Stomach (tissue), 9 donors: ENCODE measurements around the gene PHACTR3. TPM values are rescaled to one million over a fixed set of nuclear protein-coding genes. Genes with fewer than 3 reads are reported as not detected.

ENCODE experiments used
- DNase-seq, 2 donors: peaks; one replicate each; pipeline versions ENCODE4 v3.0.0 to v3.0.0-alpha.2; 2013 to 2019
- H3K27ac ChIP-seq, 5 donors: fragments of 200-600 bp in 4 of 5; sonication (generic) in 4 of 5; one replicate each; pipeline ENCODE4 v1.5.1; 2013 to 2019; ENCODE audit warnings: mild to moderate bottlenecking in 1 of 5, moderate library complexity in 1 of 5
- H3K27me3 ChIP-seq, 3 donors: fragments of 200-600 bp; sonication (generic); one replicate each; pipeline ENCODE4 v1.5.1; 2017 to 2019; ENCODE audit warnings: mixed run types in 1 of 3
- H3K36me3 ChIP-seq, 4 donors: fragments of 200-600 bp; sonication (generic); 1 replicate in 3 of 4; 2 replicates in 1 of 4; pipeline ENCODE4 v1.5.1; 2016 to 2019
- H3K4me1 ChIP-seq, 4 donors: fragments of 200-600 bp; sonication (generic); one replicate each; pipeline ENCODE4 v1.5.1; 2016 to 2019
- H3K4me3 ChIP-seq, 4 donors: fragments of 200-600 bp; sonication (generic) in 3 of 4; one replicate each; pipeline ENCODE4 v1.5.1; 2016 to 2019; ENCODE audit warnings: mild to moderate bottlenecking in 1 of 4
- H3K9me3 ChIP-seq, 4 donors: fragments of 200-600 bp; sonication (generic); one replicate each; pipeline ENCODE4 v1.5.1; 2016 to 2019
- CTCF ChIP-seq, 7 experiments: fragments of 450-650 bp in 4 of 7; fragments of 200-600 bp in 3 of 7; sonication (generic) in 3 of 7; IDR thresholded peaks; one replicate each; pipeline ENCODE4 v1.5.1; 2016 to 2019; ENCODE audit warnings: antibody characterized with exemption in 7 of 7, control low read depth in 2 of 7, mild to moderate bottlenecking in 1 of 7
- EP300 ChIP-seq: sonication (generic); formaldehyde crosslinking; IDR thresholded peaks from one replicate; pipeline ENCODE4 v1.6.1; 2017; ENCODE audit warnings: antibody characterized with exemption
- POLR2A ChIP-seq, 4 donors: fragments of 450-650 bp; IDR thresholded peaks; one replicate each; pipeline ENCODE4 v1.6.1; 2016; ENCODE audit warnings: antibody characterized with exemption in 4 of 4, control low read depth in 2 of 4, mild to moderate bottlenecking in 1 of 4, moderate library complexity in 1 of 4
- POLR2AphosphoS5 ChIP-seq, 3 donors: sonication (generic); formaldehyde crosslinking; IDR thresholded peaks; one replicate each; pipeline ENCODE4 v1.6.1; 2016; ENCODE audit warnings: antibody characterized with exemption in 3 of 3
- WGBS, 5 donors: extraction: QIAGEN DNeasy Blood & Tissue Kit in 3 of 5; methylation state at CpG; one replicate each; pipeline versions ENCODE4 v1.1.5 to v1.1.7; 2013 to 2018; 5-methylcytosine and 5-hydroxymethylcytosine counted together
- intact Hi-C: fragments of 100-400 bp; cut with DNase I; formaldehyde crosslinking; loops from one replicate; pipeline ENCODE4 v1.15.1; 2023; ENCODE audit warnings: low total_unique reads
- polyA plus RNA-seq, 3 donors: library from polyadenylated mRNA; stranded (reverse); fragments of 200-250 nt; gene quantifications; one replicate each; pipeline ENCODE4 v1.2.3, GENCODE V29; 2013
- total RNA-seq, 5 donors: library from RNA; depleted of rRNA; stranded (reverse); fragments of >200 nt; gene quantifications; one replicate each; pipeline versions ENCODE4 v1.1.0 to v1.2.3, GENCODE V29; 2014 to 2016
- donor health status: healthy with polysubstance abuse.
- donor health status: Bipolar disorder and iron deficiency.
- donor health status: healthy.

Gene PHACTR3
- total and polyA plus RNA-seq, 8 donors: 0.55 to 3.7 (median 3.2) TPM; not detected in 3

DNA sequence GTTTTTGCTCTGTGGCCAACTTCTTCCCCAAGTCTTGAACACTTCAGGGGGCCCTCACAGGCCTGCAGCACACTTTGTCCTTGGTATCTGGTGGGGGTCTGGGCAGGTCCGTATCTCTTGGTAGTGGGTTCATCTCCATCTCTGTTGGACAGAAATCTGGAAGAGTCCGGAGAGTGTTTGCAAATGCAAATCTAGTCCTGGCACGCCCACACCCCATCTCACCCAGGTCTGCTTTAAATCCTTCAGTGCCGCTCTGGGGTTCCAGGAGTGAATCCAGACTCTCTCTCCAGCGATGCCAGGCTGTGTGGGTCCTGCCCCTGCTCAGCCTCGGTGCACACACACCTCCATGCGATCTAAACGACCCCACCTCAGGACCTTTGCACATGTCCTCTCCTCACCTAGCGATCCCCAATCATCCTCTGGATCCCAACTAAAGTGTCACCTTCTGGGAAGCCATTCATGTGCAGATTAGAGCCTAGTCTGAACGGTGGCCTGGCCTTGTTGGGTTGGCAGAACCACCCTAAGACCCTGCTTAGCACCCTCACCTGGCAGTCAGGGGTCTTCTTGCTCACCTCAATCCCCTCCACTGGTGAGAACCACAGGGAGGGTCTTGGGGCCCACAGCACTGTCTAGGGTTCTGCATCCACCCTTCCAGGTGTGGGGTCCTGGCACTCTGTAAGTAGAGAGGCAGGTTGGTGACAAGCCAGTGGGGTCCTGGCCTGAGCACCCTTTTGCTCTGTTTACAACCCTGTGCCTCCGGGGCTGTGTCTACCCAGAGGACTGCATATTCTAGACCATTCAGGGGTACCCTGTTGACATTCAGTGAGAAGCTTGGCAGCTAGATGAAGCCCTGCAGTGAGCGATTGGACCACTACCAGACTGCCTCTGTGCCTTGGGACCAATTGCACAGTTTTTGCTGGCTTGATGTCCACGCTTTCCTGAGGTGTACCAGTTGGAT lies 228.3 kb downstream of the PHACTR3 start:
- peaks cover 6 to 24% (median 15%) of the 10 kb centered on the region in 4 donors for H3K4me1 ChIP-seq
- H3K27ac ChIP-seq: no peak overlapping the region
- H3K27me3 ChIP-seq: peaks cover 0 to 59% (median 9%) of the 10 kb centered on the region in 3 donors
- H3K4me3 ChIP-seq: no peak overlapping the region
- intact Hi-C loops: no loop called here
- TF ChIP-seq POLR2AphosphoS5 (IDR thresholded peaks at IDR 0.05) (no peak), CTCF (IDR thresholded peaks at IDR 0.05) (no peak), POLR2A (IDR thresholded peaks at IDR 0.05) (no peak), EP300 (no peak)
- WGBS, 5 donors: 82 to 92% (median 87%) methylated on average over 12 to 13 of the region's 13 CpGs
- DNase-seq: no peak
- H3K9me3 ChIP-seq: no peaks in the 10 kb centered on the region
- H3K36me3 ChIP-seq: no peaks in the 10 kb centered on the region

- WGBS, 5 donors: 40 to 61% (median 51%) methylated on average over 2 of the region's 2 CpGs
- no peak overlapping the region for H3K4me3 ChIP-seq
- intact Hi-C loops: no loop called here
- no peaks in the 10 kb centered on the region for H3K9me3 ChIP-seq
- H3K36me3 ChIP-seq: no peaks in the 10 kb centered on the region
- no peak for DNase-seq
- peaks cover 6 to 24% (median 15%) of the 10 kb centered on the region in 4 donors for H3K4me1 ChIP-seq
- TF ChIP-seq EP300 (no peak), CTCF (IDR thresholded peaks at IDR 0.05) (no peak), POLR2A (IDR thresholded peaks at IDR 0.05) (no peak), POLR2AphosphoS5 (IDR thresholded peaks at IDR 0.05) (no peak)
- H3K27ac ChIP-seq: no peak overlapping the region
- H3K27me3 ChIP-seq: peaks cover 0 to 81% (median 9%) of the 10 kb centered on the region in 3 donors
These were observed 230.7 kb downstream of the PHACTR3 start for GRCh38 chr20:59835057-59835447.

- peak overlapping the region in 2 of 4 donors; percentile 13 to 22 for H3K4me3 ChIP-seq
- DNase-seq: peak in 1 of 2 donors; percentile 88
- no peaks in the 10 kb centered on the region for H3K36me3 ChIP-seq
- H3K9me3 ChIP-seq: no peaks in the 10 kb centered on the region
- 7 to 10% (median 9%) methylated on average over 12 to 16 of the region's 16 CpGs for WGBS, 5 donors
- peaks cover 6 to 24% (median 15%) of the 10 kb centered on the region in 4 donors for H3K4me1 ChIP-seq
- TF ChIP-seq CTCF (IDR thresholded peaks at IDR 0.05): no peak
- TF ChIP-seq EP300: no peak
- no peak for TF ChIP-seq POLR2A (IDR thresholded peaks at IDR 0.05)
- TF ChIP-seq POLR2AphosphoS5 (IDR thresholded peaks at IDR 0.05): no peak
- peaks cover 0 to 79% (median 9%) of the 10 kb centered on the region in 3 donors for H3K27me3 ChIP-seq
- intact Hi-C loops: no loop called here
- no peak overlapping the region for H3K27ac ChIP-seq
These were observed 231.4 kb downstream of the PHACTR3 start for GRCh38 chr20:59835448-59836395.

- Histone ChIP-seq H3K27ac (no peak overlapping the region), H3K9me3 (no peaks in the 10 kb centered on the region), H3K36me3 (peaks cover 0 to 3% (median 0%) of the 10 kb centered on the region in 4 donors), H3K27me3 (peaks cover 0 to 74% (median 9%) of the 10 kb centered on the region in 3 donors), H3K4me3 (peak overlapping the region in 1 of 4 donors; percentile 22), H3K4me1 (peaks cover 6 to 21% (median 15%) of the 10 kb centered on the region in 4 donors)
- peak in 1 of 2 donors; percentile 37 for DNase-seq
- no peak for TF ChIP-seq EP300
- no peak for TF ChIP-seq CTCF (IDR thresholded peaks at IDR 0.05)
- no peak for TF ChIP-seq POLR2AphosphoS5 (IDR thresholded peaks at IDR 0.05)
- TF ChIP-seq POLR2A (IDR thresholded peaks at IDR 0.05): no peak
- 20 to 33% (median 31%) methylated on average over 6 of the region's 6 CpGs for WGBS, 5 donors
- intact Hi-C loops: no loop called here
These were observed 232.4 kb downstream of the PHACTR3 start for GRCh38 chr20:59836767-59837166.
